NCI-H1092 (cell line): Measurements from ENCODE around the gene STARD9.
"Not testable (repeated sequence)": the region's sequence is repeated elsewhere in the genome, so short reads cannot be mapped to it uniquely, and the experiment has no call there.

Experiments
- DNase-seq: peaks from one replicate; lab custom pipeline; 2025; lab: John Stamatoyannopoulos, UW

The STARD9 gene

DNA sequence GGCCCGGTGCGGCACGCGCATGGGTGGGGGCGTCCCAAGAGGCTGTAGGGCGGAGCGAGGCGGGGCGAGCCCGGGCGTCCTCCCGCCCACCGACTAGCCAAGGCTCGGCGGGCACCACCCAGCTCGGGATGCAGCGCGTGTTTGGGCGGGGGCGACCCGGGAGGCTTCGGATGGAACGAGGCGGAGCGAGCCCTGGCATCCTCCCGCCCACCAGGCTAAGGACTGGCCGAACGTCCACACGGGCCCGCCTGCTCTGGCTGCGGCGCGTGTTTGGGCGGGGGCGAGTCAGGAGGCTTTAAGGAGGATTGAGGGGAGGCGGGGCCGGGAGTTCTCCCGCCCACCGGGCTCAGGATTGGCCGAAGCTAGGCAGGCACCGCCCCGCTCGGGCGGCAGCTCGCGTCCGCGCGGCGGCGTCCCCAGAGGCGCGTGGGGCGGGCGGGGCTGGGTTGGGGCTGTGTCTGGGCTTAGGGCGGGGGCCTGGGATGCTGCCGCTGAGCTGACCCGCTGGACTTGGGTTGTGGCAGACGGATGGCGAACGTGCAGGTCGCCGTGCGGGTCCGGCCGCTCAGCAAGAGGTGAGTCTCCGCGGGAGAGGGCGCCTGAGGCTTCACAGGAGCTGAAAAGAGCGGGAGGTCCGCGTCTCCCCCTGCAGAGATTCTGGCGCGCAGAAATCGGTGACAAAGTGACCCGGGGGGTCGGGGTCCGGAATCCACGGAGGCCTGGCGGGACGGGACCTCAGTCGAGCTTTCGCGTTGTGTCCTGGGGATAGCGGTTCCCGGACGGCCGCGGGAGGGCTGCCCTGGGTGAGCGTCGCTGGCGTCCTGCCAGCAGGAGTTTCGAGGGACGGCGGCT is at the start of gene STARD9:
STARD9 (plus strand) TSS at position 419 of the 852 bp plus-strand sequence; CDS start at position 529, 110 bp downstream.
- peak; percentile 88 for DNase-seq

DNA sequence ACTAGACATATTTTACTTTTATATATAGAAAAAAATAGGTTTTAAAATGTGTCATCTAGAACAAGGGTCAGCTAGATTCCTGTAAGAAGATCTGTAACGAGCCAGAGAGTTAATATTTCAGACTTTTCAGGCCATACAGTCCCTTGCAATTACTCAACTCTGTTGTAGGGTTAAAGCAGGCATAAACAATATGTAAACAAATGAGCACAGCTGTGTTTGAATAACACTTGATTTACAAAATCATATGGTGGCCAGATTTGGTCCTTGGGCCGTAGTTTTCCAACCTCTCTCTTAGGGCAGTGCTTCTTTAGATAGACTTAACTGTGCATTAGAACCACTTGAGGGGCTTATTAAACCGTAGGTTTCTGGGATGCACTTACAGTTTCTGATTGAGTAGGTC is 46.4 kb upstream of the STARD9 start:
- no peak for DNase-seq

GRCh38 chr15:42533246-42533645 is 42.2 kb upstream of the STARD9 start:
- DNase-seq = no peak

- DNase-seq = no peak
These were observed 30.4 kb upstream of the STARD9 start for GRCh38 chr15:42544853-42545629.

GRCh38 chr15:42547918-42548248 is 27.5 kb upstream of the STARD9 start:
- no peak for DNase-seq

- peak; percentile 71 for DNase-seq
These were observed 27.0 kb upstream of the STARD9 start, which contains the start of the genes HAUS2 and LRRC57 for GRCh38 chr15:42548249-42549031. HAUS2 (plus strand) TSS chr15:42548838; CDS start chr15:42548873, 35 bp downstream. LRRC57 (minus strand) TSS chr15:42548793; CDS start chr15:42548434, 359 bp downstream.

DNA sequence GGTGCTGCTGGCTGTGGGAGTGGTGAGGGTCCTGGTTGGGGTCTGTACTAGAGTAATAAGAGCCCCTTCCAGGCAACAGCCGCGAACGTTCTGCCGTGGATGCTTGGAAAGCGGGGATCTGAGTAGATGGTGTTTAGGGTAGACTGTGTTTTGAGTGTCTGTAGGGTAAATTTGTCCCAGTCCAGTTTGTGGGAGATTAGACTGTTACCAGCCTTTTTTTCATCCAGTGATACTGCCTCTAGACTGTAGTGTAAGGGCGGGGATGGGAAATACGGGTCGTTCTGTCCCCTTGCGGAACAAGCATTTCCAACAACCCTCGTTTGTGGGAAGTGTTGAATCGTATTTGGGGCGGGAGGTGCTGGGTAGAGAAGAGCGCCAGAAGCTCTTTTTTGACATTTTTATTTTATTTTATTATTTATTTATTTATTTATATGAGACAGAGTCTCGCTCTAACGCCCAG is 26.3 kb upstream of the STARD9 start:
- DNase-seq = no peak

GRCh38 chr15:42549741-42550392 is 25.5 kb upstream of the STARD9 start:
- DNase-seq = no peak

GRCh38 chr15:42553554-42553953 is 21.9 kb upstream of the STARD9 start:
- no peak for DNase-seq

GRCh38 chr15:42556550-42557207 is 18.7 kb upstream of the STARD9 start:
- not testable (repeated sequence) for DNase-seq

DNA sequence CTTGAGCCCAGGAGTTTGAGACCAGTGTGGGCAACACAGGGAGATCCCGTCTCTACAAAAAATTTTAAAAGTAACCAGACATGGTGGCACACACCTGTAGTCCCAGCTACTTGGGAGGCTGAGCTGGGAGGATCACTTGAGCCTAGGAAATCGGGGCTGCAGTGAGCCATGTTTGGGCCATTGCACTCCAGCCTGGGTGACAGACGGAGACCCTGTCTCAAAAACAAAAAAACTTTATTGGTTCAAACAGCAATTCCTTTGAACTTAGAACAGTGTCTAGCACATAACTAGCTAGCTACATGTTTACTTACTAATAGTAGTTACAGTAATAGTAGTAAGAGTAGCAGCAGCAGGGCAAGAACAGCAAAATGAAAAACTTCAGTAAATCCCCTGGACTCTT is 16.7 kb upstream of the STARD9 start:
- DNase-seq = no peak

DNA sequence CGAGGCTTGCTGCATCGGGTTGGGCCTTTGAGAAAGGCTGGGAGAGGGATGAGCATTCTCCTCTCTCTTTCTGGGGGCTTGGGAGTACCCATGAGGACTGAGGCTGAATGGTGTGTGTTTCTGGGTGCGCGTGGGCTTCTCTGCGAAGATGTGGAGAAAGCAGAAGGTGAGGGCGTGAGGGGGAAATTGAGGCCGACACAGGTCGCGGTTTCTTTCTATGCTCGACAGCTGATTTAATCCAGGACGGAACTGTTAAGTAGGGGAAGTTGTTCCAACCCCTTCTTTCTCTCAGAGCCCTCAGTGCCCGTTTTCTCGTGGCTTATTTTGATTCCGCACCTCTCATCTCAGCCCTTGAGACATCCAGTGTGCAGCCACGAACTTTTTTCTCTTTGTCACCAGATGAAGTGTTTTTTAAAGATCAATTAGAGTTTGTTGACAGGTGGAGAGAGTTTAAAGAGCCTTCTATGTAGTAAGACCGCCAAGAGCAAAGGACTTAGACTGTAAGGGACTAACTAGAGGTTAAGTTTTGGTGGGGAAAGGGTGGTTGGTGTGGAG is 711 bp downstream of the STARD9 start:
- DNase-seq = no peak

DNA sequence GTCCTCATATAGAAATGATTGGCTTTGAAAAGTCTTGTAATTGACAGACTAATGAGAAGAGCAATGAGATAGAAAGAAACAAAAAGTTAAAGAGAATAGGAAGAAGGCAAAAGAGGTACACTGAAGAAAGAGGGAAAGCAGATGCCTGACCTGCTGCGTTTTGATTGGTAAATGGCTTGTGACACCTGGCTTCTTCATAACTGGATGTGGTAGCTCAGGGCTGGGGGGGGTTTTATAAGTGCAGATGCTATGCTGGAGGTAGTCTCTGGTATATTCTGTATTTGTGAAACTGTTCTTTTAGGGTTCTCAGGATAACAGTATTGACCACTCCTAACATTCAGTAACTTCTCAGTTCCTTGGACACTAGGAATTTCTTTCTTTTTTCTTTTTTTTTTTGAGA is 1.4 kb downstream of the STARD9 start:
- DNase-seq = no peak

DNA sequence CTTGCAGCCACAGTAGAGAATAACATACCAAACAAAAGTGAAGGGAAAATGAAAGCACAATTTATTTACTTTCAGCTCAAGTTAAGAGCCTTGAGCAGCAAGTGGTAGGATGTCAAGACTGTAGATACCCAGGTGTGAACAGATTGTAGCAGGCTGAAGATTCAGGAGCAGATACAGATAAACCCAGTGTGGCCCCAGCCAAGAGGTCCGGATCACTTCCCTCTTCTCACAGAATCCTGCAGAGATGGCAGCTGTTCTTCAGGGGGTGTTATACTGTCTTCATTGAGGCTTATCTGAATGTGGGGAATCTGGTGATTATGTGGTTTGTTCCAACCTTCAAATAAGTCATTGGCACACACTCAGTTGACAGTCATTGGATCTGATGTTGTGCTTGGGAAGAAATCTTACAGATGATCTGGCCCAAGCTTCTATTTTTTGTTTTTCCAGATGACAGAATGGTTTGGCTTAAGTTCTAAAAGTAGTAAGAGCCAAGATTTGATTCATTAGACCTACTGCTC is 2.2 kb downstream of the STARD9 start:
- DNase-seq = no peak

DNA sequence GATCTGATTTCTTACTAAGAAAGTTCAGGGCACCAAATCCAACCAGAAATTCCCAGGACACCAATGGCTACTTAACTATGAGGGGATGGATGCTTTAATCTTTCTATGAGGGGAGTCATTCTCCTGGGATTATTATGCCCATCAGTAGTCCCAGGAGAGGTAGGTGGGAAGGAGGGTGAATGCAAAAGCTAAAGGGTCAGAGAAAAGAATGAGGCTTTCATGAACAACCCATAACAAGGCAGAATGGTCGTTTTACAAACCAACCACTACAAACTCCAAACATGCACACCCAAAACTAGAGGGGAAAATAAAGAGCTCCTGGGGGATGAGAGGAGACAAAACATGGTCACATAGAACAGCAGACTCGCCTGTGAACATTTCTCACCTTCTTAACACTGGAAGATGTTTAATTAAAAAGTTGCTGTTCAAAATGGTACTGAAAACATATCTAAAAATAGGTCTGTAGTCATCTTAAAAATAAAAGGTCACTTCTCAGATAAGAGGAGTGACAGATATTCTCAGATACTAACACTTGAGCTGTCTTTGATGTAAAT is 3.7 kb downstream of the STARD9 start:
- no peak for DNase-seq

DNA sequence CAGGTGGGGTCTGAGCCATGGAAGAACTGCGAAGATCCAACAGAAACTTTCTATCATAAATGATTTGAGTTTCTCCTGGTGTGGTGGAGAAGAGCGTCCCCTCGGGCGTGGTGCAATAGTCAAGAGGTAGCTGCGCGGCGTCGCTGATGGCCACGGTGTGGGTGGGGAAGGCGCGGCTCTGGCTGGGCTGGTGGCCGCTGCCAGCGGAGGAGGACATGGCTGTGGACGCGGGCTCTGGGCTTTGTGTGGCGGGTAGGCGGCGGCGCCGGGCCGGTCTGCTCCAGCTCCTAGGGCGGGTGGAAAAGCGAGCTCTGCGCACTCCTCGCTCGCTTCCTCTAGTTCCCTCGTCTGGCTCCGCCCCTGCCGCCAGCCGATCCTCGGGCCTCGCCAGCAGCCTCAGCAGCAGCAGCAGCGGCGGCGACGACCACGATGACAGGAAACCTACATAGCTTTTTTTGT is 5.9 kb downstream of the STARD9 start:
- DNase-seq = peak; percentile 73

DNA sequence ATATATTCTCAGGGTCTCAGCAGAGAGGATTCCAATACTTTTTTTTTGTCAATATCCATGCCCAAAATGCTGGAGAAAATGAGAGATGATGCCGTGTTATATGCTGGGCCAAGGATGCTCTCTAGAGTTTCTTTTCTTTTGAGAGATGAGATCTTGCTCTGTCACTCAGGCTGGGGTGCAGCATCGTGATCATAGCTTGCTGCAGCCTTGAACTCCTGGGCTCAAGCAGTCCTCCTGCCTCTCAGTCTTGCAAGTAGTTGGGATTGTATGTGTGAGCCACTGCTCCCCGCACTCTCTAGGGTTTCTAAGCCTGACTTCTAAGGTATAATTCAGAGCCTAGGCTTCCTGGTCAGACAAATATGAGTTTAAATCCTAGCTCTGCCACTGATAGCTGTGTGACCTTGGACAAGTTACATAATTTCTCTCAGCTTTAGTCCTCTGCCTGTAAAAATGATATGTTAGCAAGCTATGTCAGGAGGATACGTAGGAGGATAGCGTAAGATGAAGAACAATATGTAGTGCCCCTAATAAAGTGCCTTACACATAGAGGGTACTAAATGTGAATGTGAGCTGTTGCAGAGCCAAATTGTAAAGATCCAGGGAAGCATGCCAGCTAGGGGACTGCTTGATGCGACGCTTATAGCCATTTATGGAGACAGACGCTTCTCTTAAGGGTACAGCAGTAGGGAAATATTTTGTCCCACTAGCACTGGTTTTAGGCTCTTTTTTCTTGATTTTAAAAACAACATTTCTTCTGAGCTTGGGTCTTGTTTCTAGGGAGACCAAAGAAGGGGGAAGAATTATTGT is 7.4 kb downstream of the STARD9 start:
- DNase-seq = no peak

GRCh38 chr15:42584031-42584765 is 8.8 kb downstream of the STARD9 start:
- DNase-seq = no peak
